Measurements from ENCODE around the gene HDAC9. TPM values are rescaled to one million over a fixed set of nuclear protein-coding genes. Genes with fewer than 3 reads are reported as not detected.

Gene HDAC9
- total and polyA plus RNA-seq, 11 donors = 4.8 to 62.9 (median 30.6) TPM

DNA sequence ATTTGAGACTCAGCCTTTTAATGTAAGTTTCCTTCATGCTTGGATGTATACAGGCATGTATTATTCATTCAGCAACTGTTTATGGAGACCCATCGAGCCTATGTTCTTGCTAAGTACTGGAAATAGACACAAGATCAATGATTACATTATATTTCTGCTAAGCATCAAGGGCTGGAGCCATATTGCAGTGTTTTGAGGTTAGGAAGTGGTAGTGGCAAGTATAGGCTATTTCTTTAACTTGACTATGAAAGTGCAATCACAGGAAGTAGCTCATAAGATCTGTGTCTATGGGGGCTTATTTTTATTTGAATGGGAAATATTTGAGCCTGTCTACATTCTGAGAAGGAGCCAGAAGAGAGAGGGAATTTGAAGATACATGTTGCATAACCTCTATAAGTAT, 123.8 kb downstream of the HDAC9 start:
- no peak for ATAC-seq
- Histone ChIP-seq H3K27ac (no peak overlapping the region), H3K9me3 (no peaks in the 10 kb centered on the region), H3K4me1 (peaks cover 0 to 6% (median 0%) of the 10 kb centered on the region in 12 donors), H3K36me3 (peaks cover 0 to 40% (median 9%) of the 10 kb centered on the region in 9 donors), H3K4me3 (no peak overlapping the region), H3K27me3 (no peaks in the 10 kb centered on the region)
- TF ChIP-seq, protein P1, sequence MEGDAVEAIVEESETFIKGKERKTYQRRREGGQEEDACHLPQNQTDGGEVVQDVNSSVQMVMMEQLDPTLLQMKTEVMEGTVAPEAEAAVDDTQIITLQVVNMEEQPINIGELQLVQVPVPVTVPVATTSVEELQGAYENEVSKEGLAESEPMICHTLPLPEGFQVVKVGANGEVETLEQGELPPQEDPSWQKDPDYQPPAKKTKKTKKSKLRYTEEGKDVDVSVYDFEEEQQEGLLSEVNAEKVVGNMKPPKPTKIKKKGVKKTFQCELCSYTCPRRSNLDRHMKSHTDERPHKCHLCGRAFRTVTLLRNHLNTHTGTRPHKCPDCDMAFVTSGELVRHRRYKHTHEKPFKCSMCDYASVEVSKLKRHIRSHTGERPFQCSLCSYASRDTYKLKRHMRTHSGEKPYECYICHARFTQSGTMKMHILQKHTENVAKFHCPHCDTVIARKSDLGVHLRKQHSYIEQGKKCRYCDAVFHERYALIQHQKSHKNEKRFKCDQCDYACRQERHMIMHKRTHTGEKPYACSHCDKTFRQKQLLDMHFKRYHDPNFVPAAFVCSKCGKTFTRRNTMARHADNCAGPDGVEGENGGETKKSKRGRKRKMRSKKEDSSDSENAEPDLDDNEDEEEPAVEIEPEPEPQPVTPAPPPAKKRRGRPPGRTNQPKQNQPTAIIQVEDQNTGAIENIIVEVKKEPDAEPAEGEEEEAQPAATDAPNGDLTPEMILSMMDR (IDR thresholded peaks at IDR 0.05) = no peak
- no peak for TF ChIP-seq POLR2A (IDR thresholded peaks at IDR 0.05)
- DNase-seq = no peak
- intact Hi-C loops (cut with DNase I) = loop anchor here in 1 of 10 donors (10.0 kb wide), 1 partner anchor 45 kb away; no protein-coding TSS in a partner anchor
- 72 to 84% (median 76%) methylated on average over 1 of the region's 1 CpG for WGBS, 4 donors

DNA sequence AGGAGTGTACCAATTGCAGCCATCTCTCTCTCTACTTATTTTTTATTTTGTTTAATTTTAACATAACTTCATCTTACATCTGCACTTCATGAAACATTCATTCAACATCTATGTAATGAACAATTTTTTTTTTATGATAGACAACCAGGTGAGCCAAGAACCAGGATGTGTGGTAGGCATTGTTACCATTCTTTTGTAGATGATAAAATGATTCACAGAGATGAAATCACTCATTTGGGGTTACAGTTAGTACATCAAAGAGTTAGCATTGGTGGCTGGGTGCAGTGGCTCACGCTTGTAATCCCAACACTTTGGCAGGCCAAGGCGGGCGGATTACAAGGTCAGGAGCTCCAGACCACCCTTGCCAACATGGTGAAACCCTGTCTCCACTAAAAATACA, 127.8 kb downstream of the HDAC9 start:
- peaks cover 0 to 7% (median 0%) of the 10 kb centered on the region in 12 donors for H3K4me1 ChIP-seq
- no peak overlapping the region for H3K4me3 ChIP-seq
- peaks cover 0 to 57% (median 9%) of the 10 kb centered on the region in 9 donors for H3K36me3 ChIP-seq
- H3K27ac ChIP-seq = no peak overlapping the region
- DNase-seq (no peak), ATAC-seq (no peak)
- no peaks in the 10 kb centered on the region for H3K27me3 ChIP-seq
- no peaks in the 10 kb centered on the region for H3K9me3 ChIP-seq
- TF ChIP-seq POLR2A (IDR thresholded peaks at IDR 0.05) = no peak
- TF ChIP-seq, protein P1 (IDR thresholded peaks at IDR 0.05) = no peak
- WGBS, 4 donors = 94 to 98% (median 97%) methylated on average over 3 of the region's 3 CpGs
- intact Hi-C loops (cut with DNase I) = no loop called here

DNA sequence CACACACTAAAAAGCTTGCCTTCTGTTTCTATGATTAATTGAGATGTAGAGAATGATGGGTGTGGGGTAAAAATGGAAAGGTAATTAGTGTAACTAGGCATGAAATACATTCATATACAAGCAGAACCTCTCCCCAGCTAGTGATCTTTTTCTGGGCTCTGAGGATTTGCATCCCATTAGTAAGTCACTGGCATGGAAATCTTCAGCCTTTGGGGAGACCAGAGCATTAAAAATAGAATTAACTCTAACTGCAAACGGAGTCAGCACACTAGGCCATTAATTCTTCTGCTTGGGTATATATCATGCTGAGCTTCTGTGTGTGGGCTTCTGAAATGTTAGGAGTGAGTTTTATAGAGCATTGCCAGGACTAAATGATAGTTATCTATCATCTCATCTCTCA, 128.9 kb downstream of the HDAC9 start:
- TF ChIP-seq POLR2A (IDR thresholded peaks at IDR 0.05) = no peak
- TF ChIP-seq, protein P1 (IDR thresholded peaks at IDR 0.05) = no peak
- ATAC-seq = no peak
- H3K36me3 ChIP-seq = peaks cover 0 to 60% (median 6%) of the 10 kb centered on the region in 9 donors
- H3K4me3 ChIP-seq = no peak overlapping the region
- 31 to 64% (median 57%) methylated on average over 1 of the region's 1 CpG for WGBS, 4 donors
- no peak for DNase-seq
- no peak overlapping the region for H3K27ac ChIP-seq
- no peaks in the 10 kb centered on the region for H3K9me3 ChIP-seq
- intact Hi-C loops (cut with DNase I) = no loop called here
- peaks cover 0 to 7% (median 0%) of the 10 kb centered on the region in 12 donors for H3K4me1 ChIP-seq
- H3K27me3 ChIP-seq = no peaks in the 10 kb centered on the region

DNA sequence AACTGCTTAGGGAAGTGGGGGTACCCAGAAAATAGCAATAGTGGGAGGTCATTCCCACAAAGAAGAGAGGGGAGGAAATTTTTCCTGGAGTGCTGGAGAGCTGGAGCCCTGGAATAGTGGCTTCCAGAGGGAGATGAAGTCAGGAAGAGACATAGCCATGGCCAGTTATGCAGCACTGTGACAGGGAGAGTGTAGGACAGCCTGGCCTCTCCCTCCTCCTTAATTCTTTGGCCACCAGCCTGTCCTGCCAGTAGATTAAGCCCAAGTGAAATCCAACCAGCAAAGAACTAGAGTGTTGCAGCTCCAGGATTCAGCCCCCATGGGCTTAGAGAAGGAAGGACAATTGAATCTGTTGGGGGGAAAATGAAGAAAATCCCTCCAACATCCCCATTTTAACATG, 130.5 kb downstream of the HDAC9 start:
- DNase-seq = no peak
- H3K36me3 ChIP-seq = peaks cover 0 to 60% (median 3%) of the 10 kb centered on the region in 9 donors
- TF ChIP-seq, protein P1 (IDR thresholded peaks at IDR 0.05) = no peak
- TF ChIP-seq POLR2A (IDR thresholded peaks at IDR 0.05) = no peak
- no peaks in the 10 kb centered on the region for H3K27me3 ChIP-seq
- H3K27ac ChIP-seq = no peak overlapping the region
- H3K9me3 ChIP-seq = no peaks in the 10 kb centered on the region
- peak in 3 of 4 donors; percentile 54 to 80 (median 54) for ATAC-seq
- intact Hi-C loops (cut with DNase I) = no loop called here
- H3K4me1 ChIP-seq = peaks cover 0 to 7% (median 0%) of the 10 kb centered on the region in 12 donors
- H3K4me3 ChIP-seq = no peak overlapping the region
